Activated CD8-positive, alpha-beta T cell treated with anti-CD3 and anti-CD28 coated beads for 36 hours (primary cell): ENCODE data around the gene CHST3. TPM values are rescaled to one million over a fixed set of nuclear protein-coding genes. Genes with fewer than 3 reads are reported as not detected.
"Not testable (repeated sequence)": the region's sequence is repeated elsewhere in the genome, so short reads cannot be mapped to it uniquely, and the experiment has no call there.

Experiments
- ATAC-seq: fragments of 200-7000 bp; cut with Tn5 transposase; one replicate; pipeline ENCODE4 v1.10.0; 2021; ENCODE audit warnings: mild to moderate bottlenecking, moderate library complexity
- CTCF ChIA-PET: fragments of 350-600 bp; sonication (Branson Sonifier 250); formaldehyde crosslinking; loops from one replicate; lab custom pipeline; 2021; ENCODE audit warnings: antibody characterized with exemption; lab: Charles Lee
- POLR2A ChIA-PET: fragments of 350-600 bp; sonication (Branson Sonifier 250); formaldehyde crosslinking; loops from one replicate; lab custom pipeline; 2021; ENCODE audit warnings: antibody characterized with exemption; lab: Charles Lee
- DNase-seq: peaks from one replicate; pipeline ENCODE4 v3.0.0-alpha.2; 2020
- H3K27ac Mint-ChIP-seq: one replicate; pipeline ENCODE4 v1.8.0; 2021; ENCODE audit warnings: mild to moderate bottlenecking, mixed read lengths
- H3K27me3 Mint-ChIP-seq: one replicate; pipeline ENCODE4 v1.8.0; 2021; ENCODE audit warnings: mixed read lengths
- H3K36me3 Mint-ChIP-seq: one replicate; pipeline ENCODE4 v1.8.0; 2021; ENCODE audit warnings: low read depth, mixed read lengths
- H3K4me1 Mint-ChIP-seq: one replicate; pipeline ENCODE4 v1.8.0; 2021; ENCODE audit warnings: low read depth, mixed read lengths
- H3K4me3 Mint-ChIP-seq: one replicate; pipeline ENCODE4 v1.8.0; 2021; ENCODE audit warnings: mild to moderate bottlenecking, moderate library complexity, mixed read lengths
- H3K9me3 Mint-ChIP-seq: one replicate; pipeline ENCODE4 v1.8.0; 2021; ENCODE audit warnings: mixed read lengths
- intact Hi-C: fragments of 100-400 bp; cut with micrococcal nuclease; formaldehyde crosslinking; loops from one replicate; pipeline ENCODE4 v1.10.0; 2022
- total RNA-seq, 2 experiments: library from RNA; stranded (reverse); gene quantifications; one replicate each; pipeline ENCODE4 v1.2.3, GENCODE V29; 2021
- TF ChIP-seq, protein P1 (sequence below): fragments of 200-600 bp; IDR thresholded peaks from one replicate; pipeline ENCODE4 v1.8.0; 2022; ENCODE audit warnings: antibody characterized with exemption, mild to moderate bottlenecking

CHST3 gene
- total RNA-seq, 2 experiments from 2014 or later, result 0.20 to 0.36 TPM

DNA sequence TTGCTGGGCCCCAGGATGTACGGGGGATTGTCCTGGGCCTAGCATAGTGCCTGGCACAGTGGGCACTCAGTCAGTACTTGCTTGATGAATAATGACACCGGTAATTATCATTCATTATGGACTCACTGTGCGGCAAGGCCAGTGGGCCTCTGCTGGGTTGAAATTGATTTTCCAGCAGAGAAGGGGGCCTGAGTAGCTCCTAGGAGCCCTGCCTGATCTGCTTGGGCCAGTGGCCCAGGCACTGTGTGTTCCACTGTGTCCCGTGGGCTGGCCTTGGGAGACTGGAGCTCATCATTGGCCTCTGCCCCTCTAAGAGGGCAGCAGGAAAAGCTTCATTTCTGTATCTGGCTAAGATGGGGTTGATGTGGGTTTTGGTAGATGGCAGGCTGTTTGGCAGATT is 1.4 kb downstream of the CHST3 start:
- TF ChIP-seq, protein P1, sequence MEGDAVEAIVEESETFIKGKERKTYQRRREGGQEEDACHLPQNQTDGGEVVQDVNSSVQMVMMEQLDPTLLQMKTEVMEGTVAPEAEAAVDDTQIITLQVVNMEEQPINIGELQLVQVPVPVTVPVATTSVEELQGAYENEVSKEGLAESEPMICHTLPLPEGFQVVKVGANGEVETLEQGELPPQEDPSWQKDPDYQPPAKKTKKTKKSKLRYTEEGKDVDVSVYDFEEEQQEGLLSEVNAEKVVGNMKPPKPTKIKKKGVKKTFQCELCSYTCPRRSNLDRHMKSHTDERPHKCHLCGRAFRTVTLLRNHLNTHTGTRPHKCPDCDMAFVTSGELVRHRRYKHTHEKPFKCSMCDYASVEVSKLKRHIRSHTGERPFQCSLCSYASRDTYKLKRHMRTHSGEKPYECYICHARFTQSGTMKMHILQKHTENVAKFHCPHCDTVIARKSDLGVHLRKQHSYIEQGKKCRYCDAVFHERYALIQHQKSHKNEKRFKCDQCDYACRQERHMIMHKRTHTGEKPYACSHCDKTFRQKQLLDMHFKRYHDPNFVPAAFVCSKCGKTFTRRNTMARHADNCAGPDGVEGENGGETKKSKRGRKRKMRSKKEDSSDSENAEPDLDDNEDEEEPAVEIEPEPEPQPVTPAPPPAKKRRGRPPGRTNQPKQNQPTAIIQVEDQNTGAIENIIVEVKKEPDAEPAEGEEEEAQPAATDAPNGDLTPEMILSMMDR, result no peak
- peak overlapping the region; percentile 72 for H3K4me3 Mint-ChIP-seq
- intact Hi-C loops, result no loop called here
- H3K27ac Mint-ChIP-seq, result no peak overlapping the region
- ATAC-seq (no peak), DNase-seq (no peak)
- no peaks in the 10 kb centered on the region for H3K9me3 Mint-ChIP-seq
- H3K27me3 Mint-ChIP-seq, result peaks cover 48% of the 10 kb centered on the region
- CTCF ChIA-PET, result interaction anchor here (0.8 to 1.2 kb wide), 2 partner anchors 10 to 69 kb away, joined by 3 to 4 read pairs; no protein-coding TSS in a partner anchor
- H3K4me1 Mint-ChIP-seq, result peaks cover 21% of the 10 kb centered on the region
- no peaks in the 10 kb centered on the region for H3K36me3 Mint-ChIP-seq
- POLR2A ChIA-PET, result no interaction called here

DNA sequence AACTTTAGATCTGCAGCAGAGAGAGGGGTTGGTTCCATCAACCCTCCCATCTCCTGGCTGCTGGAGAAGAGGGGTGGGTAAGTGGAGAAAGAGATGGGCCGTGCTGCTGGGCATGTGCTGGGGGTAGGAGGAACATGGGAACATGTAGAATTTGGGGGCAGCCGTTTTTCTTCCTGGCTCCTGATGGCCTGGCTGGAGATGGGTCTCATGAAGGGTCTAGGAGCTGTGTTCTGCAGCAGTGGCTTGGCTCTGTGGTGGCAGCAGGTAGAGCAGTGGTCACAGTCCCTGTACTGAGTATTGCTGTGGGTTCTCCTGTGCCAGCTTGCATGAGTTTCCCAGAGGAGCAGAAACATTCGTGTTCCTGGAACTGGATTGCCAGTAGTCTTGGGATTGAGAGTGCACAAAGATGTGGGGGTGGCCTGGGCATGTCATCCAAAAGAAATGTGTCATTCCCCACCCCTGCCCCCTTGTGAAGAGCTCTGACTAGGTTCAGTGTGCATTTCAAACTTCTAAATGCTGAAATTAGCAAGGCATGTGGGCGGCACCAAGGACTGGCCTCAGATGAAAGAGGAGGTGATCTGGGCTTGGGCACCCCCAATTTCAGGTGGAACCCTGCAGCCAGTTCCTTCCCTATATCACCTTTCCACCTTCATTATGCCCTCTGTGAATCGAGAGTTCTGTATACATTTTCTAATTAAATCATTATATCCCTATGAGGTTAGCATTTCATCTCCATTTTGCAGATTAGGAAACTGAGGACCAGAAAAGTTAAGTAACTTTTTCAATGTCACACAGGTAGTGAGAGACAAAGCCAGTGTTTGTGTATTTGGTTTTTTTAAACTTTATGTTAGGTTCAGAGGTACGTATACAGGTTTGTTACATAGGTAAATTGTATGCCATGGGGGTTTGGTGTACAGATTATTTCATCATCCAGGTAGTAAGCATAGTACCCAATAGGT is 2.1 kb downstream of the CHST3 start:
- POLR2A ChIA-PET, result no interaction called here
- TF ChIP-seq, protein P1, result no peak
- peaks cover 27% of the 10 kb centered on the region for H3K4me1 Mint-ChIP-seq
- no peaks in the 10 kb centered on the region for H3K36me3 Mint-ChIP-seq
- DNase-seq, result no peak
- no peak for ATAC-seq
- peaks cover 48% of the 10 kb centered on the region for H3K27me3 Mint-ChIP-seq
- intact Hi-C loops, result no loop called here
- H3K9me3 Mint-ChIP-seq, result no peaks in the 10 kb centered on the region
- H3K27ac Mint-ChIP-seq, result no peak overlapping the region
- CTCF ChIA-PET, result interaction anchor here (0.8 to 1.6 kb wide), 3 partner anchors 10 to 70 kb away, joined by 3 to 6 read pairs (median 4); no protein-coding TSS in a partner anchor
- no peak overlapping the region for H3K4me3 Mint-ChIP-seq

DNA sequence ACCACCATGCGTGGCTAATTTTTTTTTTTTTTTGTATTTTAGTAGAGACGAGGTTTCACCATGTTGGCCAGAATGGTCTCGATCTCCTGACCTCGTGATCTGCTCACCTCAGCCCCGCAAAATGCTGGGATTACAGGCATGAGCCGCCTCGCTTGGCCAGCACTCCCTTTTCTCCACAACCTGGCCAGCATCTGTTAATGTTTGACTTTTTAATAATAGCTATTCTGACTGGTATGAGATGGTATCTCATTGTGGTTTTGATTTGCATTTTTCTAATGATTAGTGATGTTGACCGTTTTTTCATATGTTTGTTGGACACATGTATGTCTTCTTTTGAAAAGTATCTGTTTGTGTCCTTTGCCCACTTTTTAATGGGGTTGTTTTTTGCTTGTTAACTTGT is 3.8 kb downstream of the CHST3 start:
- intact Hi-C loops, H3K9me3 Mint-ChIP-seq, H3K4me3 Mint-ChIP-seq, CTCF ChIA-PET, H3K27ac Mint-ChIP-seq, DNase-seq, ATAC-seq, H3K36me3 Mint-ChIP-seq, POLR2A ChIA-PET: not testable (repeated sequence)
- Mint-ChIP-seq H3K27me3 (peaks cover 34% of the 10 kb centered on the region), H3K4me1 (peaks cover 39% of the 10 kb centered on the region)

DNA sequence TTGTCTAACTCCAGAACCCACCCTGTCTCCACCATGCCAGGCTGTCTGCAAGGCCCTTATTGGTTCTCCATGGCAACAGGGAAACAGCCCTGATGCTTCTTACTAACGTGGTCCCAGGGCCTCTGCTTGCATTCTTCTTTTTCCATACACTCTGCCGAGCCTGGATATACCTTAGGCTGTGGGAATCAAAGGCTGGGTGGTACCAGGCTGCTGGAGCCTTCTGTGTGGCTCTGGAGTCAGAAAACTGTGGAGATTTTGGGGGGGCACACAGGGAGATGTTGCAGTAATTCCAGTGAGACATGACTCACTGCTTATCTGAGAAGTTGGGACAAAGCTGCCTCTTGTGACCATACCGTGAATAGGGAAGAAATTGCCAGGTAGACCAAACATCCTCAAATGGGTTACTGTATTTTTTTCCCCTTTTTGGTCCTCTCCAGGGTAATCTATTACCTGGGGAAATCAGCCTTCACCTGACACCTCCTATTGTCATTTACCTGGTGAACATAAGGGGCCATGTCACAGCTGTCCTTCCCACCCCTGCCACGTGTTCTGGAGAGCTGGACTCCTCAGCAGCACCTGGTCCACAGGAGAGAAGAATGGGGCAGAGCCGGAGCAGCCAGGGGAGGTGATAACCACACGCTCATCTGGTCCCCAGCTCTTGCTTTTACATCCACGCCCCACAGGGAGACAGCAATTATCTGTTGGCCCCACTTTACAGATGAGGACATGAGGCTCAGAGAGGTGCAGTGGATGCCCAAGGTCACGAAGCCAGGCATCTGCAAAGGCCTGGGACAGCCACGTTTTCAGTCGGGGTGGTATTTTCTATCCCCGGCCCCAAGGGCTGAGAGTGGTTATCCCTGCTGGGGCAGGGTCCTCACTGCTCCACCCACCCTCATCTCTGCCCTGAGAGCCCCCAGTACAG is 4.6 kb downstream of the CHST3 start:
- Mint-ChIP-seq H3K4me3 (no peak overlapping the region), H3K4me1 (peaks cover 46% of the 10 kb centered on the region), H3K36me3 (no peaks in the 10 kb centered on the region), H3K27ac (no peak overlapping the region), H3K9me3 (no peaks in the 10 kb centered on the region), H3K27me3 (peaks cover 28% of the 10 kb centered on the region)
- TF ChIP-seq, protein P1, result no peak
- intact Hi-C loops, result no loop called here
- POLR2A ChIA-PET, result no interaction called here
- ATAC-seq (no peak), DNase-seq (no peak)
- CTCF ChIA-PET, result no interaction called here

DNA sequence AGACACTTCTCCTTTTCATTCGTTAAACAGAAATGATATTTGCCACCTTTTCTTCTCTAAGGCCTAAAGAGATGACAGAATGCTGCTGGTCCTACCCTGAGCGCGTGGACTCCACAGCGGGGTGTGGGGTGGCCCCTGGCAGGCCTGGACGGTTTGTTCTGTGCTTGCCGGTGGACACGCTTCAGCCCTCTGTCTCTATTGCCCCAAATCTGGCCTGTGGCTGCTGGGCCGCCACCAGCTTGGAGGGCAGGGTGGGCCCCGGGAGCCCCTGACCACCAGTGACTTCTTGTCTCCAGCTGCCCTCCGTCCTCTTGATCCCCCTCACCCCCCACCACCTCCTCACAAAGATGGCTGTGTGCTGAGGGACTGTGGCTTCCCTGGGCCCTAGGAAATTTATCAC is 5.7 kb downstream of the CHST3 start:
- ChIA-PET CTCF (interaction anchor here (2.0 kb wide), 1 partner anchor 74 kb away, joined by 11 read pairs; no protein-coding TSS in a partner anchor), POLR2A (no interaction called here)
- ATAC-seq (no peak), DNase-seq (no peak)
- peaks cover 26% of the 10 kb centered on the region for H3K27me3 Mint-ChIP-seq
- H3K27ac Mint-ChIP-seq, result no peak overlapping the region
- TF ChIP-seq, protein P1, result no peak
- H3K9me3 Mint-ChIP-seq, result no peaks in the 10 kb centered on the region
- intact Hi-C loops, result no loop called here
- peaks cover 54% of the 10 kb centered on the region for H3K4me1 Mint-ChIP-seq
- H3K36me3 Mint-ChIP-seq, result no peaks in the 10 kb centered on the region
- H3K4me3 Mint-ChIP-seq, result no peak overlapping the region
